HG03280 (cell line): ENCODE measurements around the gene CLPTM1L.
"Not testable (repeated sequence)": the region's sequence is repeated elsewhere in the genome, so short reads cannot be mapped to it uniquely, and the experiment has no call there.

Experiments
- ATAC-seq: cut with Tn5 transposase; IDR thresholded peaks from one replicate; pipeline ENCODE4 v1.9.1; 2021; ENCODE audit warnings: mild to moderate bottlenecking, moderate library complexity; ENCODE audit not compliant: unreplicated experiment

The CLPTM1L gene

GRCh38 chr5:1293416-1294205, 51.3 kb downstream of the CLPTM1L start:
- no peak for ATAC-seq

GRCh38 chr5:1292846-1293415, 52.0 kb downstream of the CLPTM1L start:
- ATAC-seq: no peak

- ATAC-seq: no peak
Observed at GRCh38 chr5:1292139-1292538, 52.8 kb downstream of the CLPTM1L start.

DNA sequence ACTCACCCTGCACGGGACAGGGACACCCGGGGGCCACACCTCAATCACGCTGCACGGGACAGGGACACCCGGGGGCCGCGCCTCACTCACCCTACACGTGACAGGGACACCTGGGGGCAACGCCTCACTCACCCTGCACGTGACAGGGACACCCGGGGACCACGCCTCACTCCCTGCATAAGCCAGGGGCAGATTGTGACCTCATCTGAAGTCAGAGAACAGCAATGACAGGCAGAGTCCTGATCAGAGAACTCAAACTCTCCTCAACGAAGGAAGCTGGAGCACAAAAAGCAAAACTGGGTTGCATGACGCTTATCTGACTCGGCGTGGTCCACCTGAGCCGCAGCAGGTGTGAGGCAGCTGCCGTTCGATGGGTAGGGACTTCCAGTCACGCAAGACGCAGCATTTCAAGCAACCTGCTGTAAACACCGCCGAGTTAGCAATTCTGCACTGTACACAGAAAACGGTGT, 53.3 kb downstream of the CLPTM1L start:
- no peak for ATAC-seq

DNA sequence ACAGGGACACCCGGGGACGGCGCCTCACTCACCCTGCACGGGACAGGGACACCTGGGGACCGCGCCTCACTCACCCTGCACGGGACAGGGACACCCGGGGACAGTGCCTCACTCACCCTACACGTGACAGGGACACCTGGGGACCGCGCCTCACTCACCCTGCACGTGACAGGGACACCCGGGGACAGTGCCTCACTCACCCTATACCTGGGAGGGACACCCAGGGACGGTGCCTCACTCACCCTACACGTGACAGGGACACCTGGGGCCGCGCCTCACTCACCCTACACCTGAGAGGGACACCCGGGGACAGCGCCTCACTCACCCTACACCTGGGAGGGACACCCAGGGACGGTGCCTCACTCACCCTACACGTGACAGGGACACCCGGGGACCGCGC, 53.9 kb downstream of the CLPTM1L start:
- ATAC-seq: not testable (repeated sequence)

DNA sequence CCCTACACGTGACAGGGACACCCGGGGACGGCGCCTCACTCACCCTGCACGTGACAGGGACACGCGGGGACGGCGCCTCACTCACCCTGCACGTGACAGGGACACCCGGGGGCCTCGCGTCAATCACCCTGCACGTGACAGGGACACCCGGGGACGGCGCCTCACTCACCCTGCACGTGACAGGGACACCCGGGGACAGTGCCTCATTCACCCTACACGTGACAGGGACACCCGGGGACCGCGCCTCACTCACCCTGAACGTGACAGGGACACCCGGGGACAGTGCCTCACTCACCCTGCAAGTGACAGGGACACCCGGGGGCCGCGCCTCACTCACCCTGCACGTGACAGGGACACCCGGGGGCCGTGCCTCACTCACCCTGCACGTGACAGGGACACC, 55.3 kb downstream of the CLPTM1L start:
- not testable (repeated sequence) for ATAC-seq

DNA sequence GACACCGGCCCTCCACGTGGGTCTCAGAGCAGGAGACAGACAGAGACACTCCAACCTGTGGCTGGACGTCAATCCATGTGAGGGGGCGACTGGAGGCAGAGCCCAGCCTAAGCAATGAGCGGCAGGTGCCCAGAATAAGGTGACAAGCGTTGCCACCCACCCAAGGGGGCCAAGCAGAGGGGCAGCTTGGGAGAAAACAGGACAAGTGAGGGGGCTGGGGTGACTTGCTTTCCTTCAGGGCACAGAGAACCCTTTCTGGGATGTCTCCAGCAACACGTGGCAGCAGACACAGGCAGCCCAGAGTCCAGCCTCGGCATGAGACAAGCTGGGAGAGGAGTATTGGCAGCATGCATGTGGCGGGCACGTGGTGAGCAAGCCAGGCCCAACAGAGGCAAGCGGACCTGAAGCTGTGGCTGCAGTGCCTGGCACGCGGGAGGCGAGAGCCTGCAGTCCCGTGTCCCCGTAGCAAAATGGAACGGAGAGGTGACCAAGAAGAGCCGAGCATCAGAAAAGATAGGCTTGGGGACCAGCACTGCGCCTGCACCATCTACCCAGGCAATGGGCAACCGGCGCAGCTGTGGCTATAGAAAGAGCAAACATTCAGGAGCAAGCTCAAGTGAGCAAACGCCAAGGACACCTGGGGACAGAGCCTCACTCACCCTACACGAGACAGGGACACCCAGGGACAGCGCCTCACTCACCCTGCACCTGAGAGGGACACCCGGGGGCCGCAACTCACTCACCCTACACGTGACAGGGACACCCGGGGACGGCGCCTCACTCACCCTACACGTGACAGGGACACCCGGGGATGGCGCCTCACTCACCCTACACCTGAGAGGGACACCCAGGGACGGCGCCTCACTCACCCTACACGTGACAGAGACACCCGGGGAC, 56.2 kb downstream of the CLPTM1L start:
- ATAC-seq: no peak

- ATAC-seq: no peak
Observed at GRCh38 chr5:1285883-1286291, 59.0 kb downstream of the CLPTM1L start.

DNA sequence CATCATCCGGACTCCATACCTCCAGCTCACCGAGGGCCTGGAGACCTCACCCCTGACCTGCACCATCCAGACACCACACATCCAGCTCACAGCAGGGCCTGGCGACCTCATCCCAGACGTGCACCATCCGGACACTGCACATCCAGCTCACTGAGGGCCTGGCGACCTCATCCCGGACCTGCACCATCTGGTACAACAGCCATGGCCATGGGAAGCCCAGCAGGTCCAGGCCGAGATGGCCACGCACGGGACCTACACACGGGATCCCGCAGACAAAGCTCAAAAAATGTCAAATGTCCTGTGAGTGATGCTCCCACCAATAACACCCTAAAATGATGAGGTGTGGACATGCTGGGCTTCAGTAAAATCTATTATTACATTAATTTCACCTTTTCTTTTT, 59.8 kb downstream of the CLPTM1L start:
- no peak for ATAC-seq

- ATAC-seq: not testable (repeated sequence)
Observed at GRCh38 chr5:1284336-1284970, 60.4 kb downstream of the CLPTM1L start.

GRCh38 chr5:1283729-1284041, 61.2 kb downstream of the CLPTM1L start:
- ATAC-seq: not testable (repeated sequence)

GRCh38 chr5:1282993-1283728, 61.7 kb downstream of the CLPTM1L start:
- not testable (repeated sequence) for ATAC-seq

GRCh38 chr5:1282131-1282992, 62.5 kb downstream of the CLPTM1L start:
- ATAC-seq: no peak

GRCh38 chr5:1281038-1281882, 63.6 kb downstream of the CLPTM1L start:
- no peak for ATAC-seq

DNA sequence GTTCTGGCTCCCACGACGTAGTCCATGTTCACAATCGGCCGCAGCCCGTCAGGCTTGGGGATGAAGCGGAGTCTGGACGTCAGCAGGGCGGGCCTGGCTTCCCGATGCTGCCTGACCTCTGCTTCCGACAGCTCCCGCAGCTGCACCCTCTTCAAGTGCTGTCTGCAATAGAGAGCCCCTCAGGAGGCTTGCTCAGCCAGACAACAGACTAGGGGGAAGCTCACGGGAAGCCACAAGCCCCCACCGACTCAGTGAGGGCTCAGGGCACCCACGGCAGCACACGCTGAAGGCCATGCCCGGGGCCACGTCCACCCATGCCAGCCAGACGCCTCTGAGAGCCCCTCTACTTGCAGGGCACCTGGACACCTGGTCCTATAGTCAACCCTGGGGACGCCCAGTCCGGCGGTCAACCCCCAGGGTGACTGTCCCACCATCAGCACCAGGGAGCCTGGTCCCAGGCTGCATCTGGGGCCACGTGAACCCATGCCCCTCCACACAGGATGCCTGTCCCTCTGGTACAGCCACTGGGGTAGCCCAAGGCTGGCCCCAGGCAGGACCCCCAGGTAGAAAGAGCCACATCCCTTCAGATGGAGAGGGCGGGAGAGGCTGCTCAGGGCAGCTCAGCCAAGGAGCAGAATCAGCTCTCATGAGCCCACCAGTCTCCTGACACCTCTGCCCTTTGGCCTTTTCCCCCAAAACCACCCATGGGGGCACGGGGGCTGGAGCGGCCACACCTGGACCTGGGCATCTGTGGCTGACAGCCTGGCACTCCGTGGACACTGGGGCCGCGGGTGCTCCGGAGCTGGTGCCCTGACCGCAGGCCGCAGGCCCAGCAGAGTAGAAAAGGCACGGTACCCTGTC, 64.5 kb downstream of the CLPTM1L start:
- ATAC-seq: no peak

GRCh38 chr5:1279443-1280151, 65.3 kb downstream of the CLPTM1L start:
- ATAC-seq: no peak
